Mucosa of stomach (tissue), 1 donor: ENCODE data around the gene SIRPB2.
A peak's percentile ranks its signal among the peaks of the same experiment; 100 is the strongest.

Experiments
- H3K27me3 ChIP-seq: one replicate; pipeline ENCODE4 v1.7.0; 2013; ENCODE audit warnings: mild to moderate bottlenecking, low read length; ENCODE audit not compliant: control insufficient read depth, insufficient read depth
- H3K36me3 ChIP-seq: one replicate; pipeline ENCODE4 v1.7.0; 2013; ENCODE audit warnings: low read length; ENCODE audit not compliant: control insufficient read depth, insufficient read depth
- H3K4me1 ChIP-seq: one replicate; pipeline ENCODE4 v1.7.0; 2013; ENCODE audit warnings: mild to moderate bottlenecking, low read length; ENCODE audit not compliant: control insufficient read depth, insufficient read depth
- H3K4me3 ChIP-seq: one replicate; pipeline ENCODE4 v1.7.0; 2013; ENCODE audit warnings: low read length
- H3K9ac ChIP-seq: one replicate; pipeline ENCODE4 v1.7.0; 2013; ENCODE audit warnings: mild to moderate bottlenecking, low read length, moderate library complexity
- H3K9me3 ChIP-seq: one replicate; pipeline ENCODE4 v1.7.0; 2013; ENCODE audit warnings: mild to moderate bottlenecking, low read length, moderate library complexity; ENCODE audit not compliant: control insufficient read depth
- donor health status: Pancreatic carcinoma.

Gene SIRPB2

DNA sequence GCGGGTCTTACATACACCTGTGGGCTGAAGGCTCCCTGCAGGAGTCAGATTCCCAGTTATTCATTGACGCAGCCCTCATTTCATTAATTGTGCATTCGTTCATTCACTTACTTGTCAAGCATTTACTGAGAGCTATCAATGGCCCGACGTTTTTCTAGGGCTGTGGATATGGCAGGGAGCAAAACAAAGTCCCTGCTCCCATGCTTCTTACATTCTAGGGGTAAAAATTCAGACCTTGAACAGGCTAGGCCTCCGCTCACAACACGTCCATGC, 24.2 kb downstream of the SIRPB2 start:
- H3K9me3 ChIP-seq: no peaks in the 10 kb centered on the region
- H3K4me3 ChIP-seq: peak overlapping the region; percentile 33
- H3K9ac ChIP-seq: peak overlapping the region; percentile 66
- H3K4me1 ChIP-seq: peaks cover 49% of the 10 kb centered on the region
- no peaks in the 10 kb centered on the region for H3K27me3 ChIP-seq
- H3K36me3 ChIP-seq: no peaks in the 10 kb centered on the region

GRCh38 chr20:1466211-1467081, 24.8 kb downstream of the SIRPB2 start, which contains the start of gene NSFL1C:
NSFL1C (minus strand) TSS chr20:1466849; CDS start chr20:1466824, 25 bp downstream.
- Histone ChIP-seq H3K9ac (peak within 1 kb of the TSS; percentile 69), H3K27me3 (no peaks in the 10 kb centered on the region), H3K4me1 (peaks cover 49% of the 10 kb centered on the region), H3K4me3 (peak within 1 kb of the TSS; percentile 57), H3K36me3 (no peaks in the 10 kb centered on the region), H3K9me3 (no peaks in the 10 kb centered on the region)

GRCh38 chr20:1465470-1466210, 25.6 kb downstream of the SIRPB2 start:
- Histone ChIP-seq H3K27me3 (no peaks in the 10 kb centered on the region), H3K4me1 (peaks cover 46% of the 10 kb centered on the region), H3K4me3 (peak overlapping the region; percentile 57), H3K9me3 (no peaks in the 10 kb centered on the region), H3K36me3 (no peaks in the 10 kb centered on the region), H3K9ac (peak overlapping the region; percentile 69)

DNA sequence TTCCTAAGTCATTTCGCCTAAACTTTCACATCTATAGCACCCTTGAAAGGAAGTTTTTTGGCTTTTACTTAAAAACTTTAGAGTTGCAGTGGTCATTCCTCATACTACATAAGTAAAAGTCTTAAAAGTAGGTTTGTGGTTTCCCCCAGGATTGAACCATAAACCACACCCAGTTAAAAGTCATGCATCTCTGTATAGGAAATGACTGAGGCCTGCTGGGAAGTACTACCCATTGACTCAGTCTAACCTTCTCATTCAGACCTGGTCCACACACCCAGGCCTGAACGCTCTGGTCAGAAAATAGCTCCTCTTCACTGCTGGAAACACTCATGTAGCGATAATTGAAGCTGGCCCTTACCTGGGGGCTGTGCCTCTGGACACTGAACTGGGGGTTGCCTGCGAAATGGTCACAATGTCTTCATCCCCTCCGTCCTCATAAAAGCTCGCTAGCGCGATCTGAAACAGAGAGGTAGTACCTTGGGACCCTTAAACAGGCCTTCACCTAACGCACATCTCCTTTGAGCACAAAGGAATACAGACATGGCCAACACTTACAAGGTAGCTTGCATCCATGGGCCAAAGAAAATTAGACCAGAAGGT, 27.1 kb downstream of the SIRPB2 start:
- Histone ChIP-seq H3K36me3 (no peaks in the 10 kb centered on the region), H3K4me1 (peaks cover 30% of the 10 kb centered on the region), H3K9me3 (no peaks in the 10 kb centered on the region), H3K4me3 (no peak overlapping the region), H3K9ac (no peak overlapping the region), H3K27me3 (no peaks in the 10 kb centered on the region)

- Histone ChIP-seq H3K4me1 (peaks cover 18% of the 10 kb centered on the region), H3K9ac (no peak overlapping the region), H3K9me3 (no peaks in the 10 kb centered on the region), H3K36me3 (no peaks in the 10 kb centered on the region), H3K4me3 (no peak overlapping the region), H3K27me3 (no peaks in the 10 kb centered on the region)
Observed at GRCh38 chr20:1462834-1463233, 28.4 kb downstream of the SIRPB2 start.

DNA sequence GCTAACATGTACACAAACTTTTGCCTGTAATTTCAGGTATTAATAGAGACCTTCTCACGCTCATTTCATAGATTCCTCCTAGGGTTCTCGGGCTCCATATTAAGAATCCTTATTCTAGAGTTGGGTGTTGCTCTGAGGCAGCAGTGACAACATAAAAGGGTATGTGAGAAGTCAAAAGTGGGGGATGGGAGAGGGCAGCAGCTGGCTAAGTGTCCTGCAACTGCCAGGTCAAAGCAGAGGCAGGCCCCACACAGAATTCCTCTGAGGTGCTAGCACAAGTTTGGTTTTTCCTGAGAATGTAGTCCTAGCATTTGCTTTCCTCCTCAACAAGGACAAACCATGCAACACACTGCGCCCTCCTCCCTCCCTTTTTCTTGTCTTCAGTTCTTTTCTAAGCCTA, 29.2 kb downstream of the SIRPB2 start:
- no peak overlapping the region for H3K9ac ChIP-seq
- H3K36me3 ChIP-seq: no peaks in the 10 kb centered on the region
- no peaks in the 10 kb centered on the region for H3K9me3 ChIP-seq
- H3K27me3 ChIP-seq: no peaks in the 10 kb centered on the region
- H3K4me3 ChIP-seq: no peak overlapping the region
- peaks cover 10% of the 10 kb centered on the region for H3K4me1 ChIP-seq

GRCh38 chr20:1460275-1460674, 30.9 kb downstream of the SIRPB2 start:
- Histone ChIP-seq H3K4me3 (no peak overlapping the region), H3K27me3 (no peaks in the 10 kb centered on the region), H3K36me3 (no peaks in the 10 kb centered on the region), H3K9ac (no peak overlapping the region), H3K9me3 (no peaks in the 10 kb centered on the region), H3K4me1 (peaks cover 2% of the 10 kb centered on the region)

DNA sequence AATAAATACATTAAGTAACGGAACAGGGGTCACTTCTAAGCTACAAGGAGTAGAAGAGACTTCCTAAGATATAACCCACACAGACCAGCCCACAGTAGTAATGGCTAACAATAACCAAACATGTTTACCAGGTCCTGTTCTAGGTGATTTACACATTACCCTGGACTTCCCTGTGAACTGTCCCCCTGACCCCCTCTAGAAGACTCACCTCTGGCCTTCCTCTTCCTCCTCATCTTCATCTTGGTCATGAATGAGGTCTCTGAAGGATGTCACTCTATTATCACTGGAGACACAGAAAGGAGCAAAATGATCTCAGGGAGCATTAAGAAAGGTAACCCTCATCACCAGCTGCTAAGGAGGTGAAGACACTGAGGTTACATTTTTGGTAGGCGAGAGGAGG, 33.2 kb downstream of the SIRPB2 start:
- Histone ChIP-seq H3K27me3 (no peaks in the 10 kb centered on the region), H3K9ac (no peak overlapping the region), H3K4me1 (no peaks in the 10 kb centered on the region), H3K4me3 (no peak overlapping the region), H3K9me3 (no peaks in the 10 kb centered on the region), H3K36me3 (peaks cover 9% of the 10 kb centered on the region)

DNA sequence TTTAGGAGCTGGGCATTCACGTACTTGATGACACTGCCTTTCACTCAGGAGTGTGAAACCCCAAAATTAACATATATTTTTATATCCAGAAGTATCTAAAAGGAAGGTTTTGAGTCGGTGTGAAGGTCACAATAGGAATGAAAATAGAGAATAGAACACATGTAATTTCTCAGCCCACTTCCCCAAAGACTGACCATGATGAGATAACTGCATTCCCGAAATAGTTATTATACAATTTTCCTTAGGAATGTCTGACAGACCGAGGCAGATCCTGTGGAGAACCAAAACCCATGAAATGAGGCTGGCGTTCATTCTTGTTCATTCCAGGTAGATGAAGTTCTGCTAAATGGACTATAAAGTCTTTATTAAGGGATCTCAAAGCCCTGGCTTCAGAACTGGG, 34.9 kb downstream of the SIRPB2 start:
- Histone ChIP-seq H3K9me3 (no peaks in the 10 kb centered on the region), H3K4me1 (no peaks in the 10 kb centered on the region), H3K4me3 (no peak overlapping the region), H3K36me3 (peaks cover 16% of the 10 kb centered on the region), H3K9ac (no peak overlapping the region), H3K27me3 (no peaks in the 10 kb centered on the region)

DNA sequence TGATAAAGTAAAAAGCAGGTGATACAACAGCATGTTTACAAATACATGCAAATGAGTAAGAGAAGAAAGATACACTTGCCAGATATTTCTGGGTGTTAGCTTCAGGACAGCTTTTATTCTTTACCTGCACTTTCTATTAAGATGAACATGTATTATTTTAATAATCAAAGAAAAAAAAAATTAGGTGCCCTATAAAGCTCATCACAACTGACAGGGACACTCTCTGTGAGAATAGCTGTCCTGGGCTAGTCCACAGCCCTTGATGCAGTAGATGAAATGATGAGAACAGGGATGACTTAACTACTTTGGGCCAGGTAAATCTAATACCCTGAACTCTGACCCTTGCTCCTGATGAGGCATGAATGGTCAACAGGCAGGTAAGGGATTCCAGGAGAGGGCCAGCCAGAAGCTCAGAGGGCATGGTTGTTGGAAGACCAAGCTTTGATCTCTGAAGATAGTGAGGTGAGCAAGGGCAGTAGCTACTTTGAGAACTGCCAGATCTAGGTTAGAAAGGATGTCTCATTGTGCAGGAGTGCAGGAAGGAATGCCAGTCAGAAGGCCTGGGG, 40.2 kb downstream of the SIRPB2 start:
- no peak overlapping the region for H3K4me3 ChIP-seq
- no peaks in the 10 kb centered on the region for H3K9me3 ChIP-seq
- peaks cover 29% of the 10 kb centered on the region for H3K36me3 ChIP-seq
- no peaks in the 10 kb centered on the region for H3K4me1 ChIP-seq
- H3K27me3 ChIP-seq: no peaks in the 10 kb centered on the region
- H3K9ac ChIP-seq: no peak overlapping the region

- Histone ChIP-seq H3K27me3 (no peaks in the 10 kb centered on the region), H3K9ac (no peak overlapping the region), H3K9me3 (no peaks in the 10 kb centered on the region), H3K36me3 (peaks cover 34% of the 10 kb centered on the region), H3K4me3 (no peak overlapping the region), H3K4me1 (no peaks in the 10 kb centered on the region)
Observed at GRCh38 chr20:1449370-1449769, 41.9 kb downstream of the SIRPB2 start.

GRCh38 chr20:1448081-1448620, 43.1 kb downstream of the SIRPB2 start:
- Histone ChIP-seq H3K9ac (no peak overlapping the region), H3K9me3 (no peaks in the 10 kb centered on the region), H3K4me3 (no peak overlapping the region), H3K4me1 (no peaks in the 10 kb centered on the region), H3K27me3 (no peaks in the 10 kb centered on the region), H3K36me3 (peaks cover 27% of the 10 kb centered on the region)
